Daoy (cell line): ENCODE results near the gene RGS7BP. TPM values are rescaled to one million over a fixed set of nuclear protein-coding genes. Genes with fewer than 3 reads are reported as not detected.

ENCODE experiments used
- DNase-seq: peaks from one replicate; pipeline ENCODE4 v3.0.0-alpha.2; 2015; ENCODE audit warnings: low read depth
- total RNA-seq: library from RNA; depleted of rRNA; stranded (reverse); fragments of >200 nt; shearing (Covaris generic); gene quantifications from 2 replicates; pipeline ENCODE4 v1.2.3, GENCODE V29; 2014; rRNA removed

Gene RGS7BP
- total RNA-seq, 1 experiment from 2014 or later = not detected

GRCh38 chr5:64632251-64632650, 126.4 kb downstream of the RGS7BP start:
- peak; percentile 3 for DNase-seq

DNA sequence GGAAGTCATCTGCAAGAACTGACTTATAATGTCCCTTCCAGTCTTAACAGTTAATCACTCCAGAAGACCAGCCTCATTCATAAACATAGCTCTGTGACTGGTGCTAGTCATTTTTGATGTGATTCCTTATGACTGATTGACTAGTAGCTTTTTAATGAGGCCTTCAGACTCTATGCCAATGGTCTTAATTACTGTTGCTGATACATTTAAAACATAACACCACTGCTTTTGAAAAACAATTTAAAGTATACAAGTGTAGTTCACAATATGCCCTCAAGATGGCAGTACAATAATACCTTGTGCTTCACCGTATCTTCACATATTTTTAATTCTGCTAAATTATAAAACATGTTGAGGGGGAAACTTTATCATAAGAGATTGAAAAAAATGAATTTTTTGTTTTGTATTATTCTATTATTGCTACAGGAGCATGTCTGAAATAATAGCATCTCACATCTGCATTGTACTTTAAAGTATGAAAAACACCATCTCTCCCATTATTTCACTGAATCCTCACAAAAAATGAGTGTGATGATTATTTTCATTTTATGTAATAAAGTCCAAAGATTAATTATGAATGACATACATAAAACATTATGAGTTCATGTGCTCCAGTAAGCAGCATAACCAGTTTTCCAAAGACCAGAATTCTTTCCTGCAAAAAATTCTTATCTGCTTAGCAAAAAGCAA, 129.3 kb downstream of the RGS7BP start:
- peak; percentile 15 for DNase-seq

DNA sequence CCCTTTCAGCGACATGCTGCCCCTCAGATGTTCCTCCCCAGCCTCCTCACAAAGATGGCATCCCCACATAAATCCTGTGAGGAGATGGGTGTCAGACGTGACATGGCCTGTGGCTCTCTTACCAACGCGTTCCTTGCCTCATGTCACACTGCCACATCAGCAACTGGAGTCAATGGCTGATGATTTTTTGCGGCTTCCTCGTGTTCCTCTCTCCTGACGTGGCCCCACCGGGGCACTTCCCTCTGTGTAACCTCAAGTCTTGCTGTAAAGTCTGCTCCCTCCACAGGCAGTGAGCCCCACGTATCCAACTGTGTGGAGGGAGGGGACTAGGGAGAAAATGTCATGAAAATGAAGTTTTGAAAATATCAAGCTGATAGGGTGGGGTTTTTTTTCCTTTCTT, 131.3 kb downstream of the RGS7BP start:
- DNase-seq = peak; percentile 12

DNA sequence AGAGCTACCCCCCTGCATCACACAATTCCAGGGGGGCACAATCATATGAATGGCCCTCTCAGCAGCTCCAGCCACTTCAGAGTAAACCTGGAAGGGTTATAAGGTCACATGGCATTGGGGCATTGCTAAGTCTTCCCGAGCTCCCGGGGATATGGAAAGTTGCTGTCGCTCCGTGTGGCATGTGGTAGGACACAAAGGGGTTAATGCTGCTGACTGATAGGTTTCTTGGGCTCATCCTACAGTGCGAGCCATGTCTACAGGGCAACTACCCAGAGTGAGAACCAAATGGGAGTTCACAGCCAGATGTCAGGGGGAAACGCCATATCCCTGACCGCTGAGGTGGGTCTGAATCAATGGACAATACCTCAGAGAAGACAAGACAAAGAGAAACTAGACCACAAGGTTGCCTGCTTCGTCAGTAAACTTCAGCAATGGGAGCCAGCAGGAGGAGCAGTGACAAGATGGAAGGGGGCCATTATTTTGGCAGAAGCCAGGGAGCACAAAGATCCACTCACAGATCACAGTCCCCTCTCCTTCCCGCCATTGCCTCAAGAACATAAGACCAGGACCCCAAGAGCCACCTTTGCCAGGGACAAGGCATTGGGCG, 132.1 kb downstream of the RGS7BP start:
- DNase-seq = no peak

DNA sequence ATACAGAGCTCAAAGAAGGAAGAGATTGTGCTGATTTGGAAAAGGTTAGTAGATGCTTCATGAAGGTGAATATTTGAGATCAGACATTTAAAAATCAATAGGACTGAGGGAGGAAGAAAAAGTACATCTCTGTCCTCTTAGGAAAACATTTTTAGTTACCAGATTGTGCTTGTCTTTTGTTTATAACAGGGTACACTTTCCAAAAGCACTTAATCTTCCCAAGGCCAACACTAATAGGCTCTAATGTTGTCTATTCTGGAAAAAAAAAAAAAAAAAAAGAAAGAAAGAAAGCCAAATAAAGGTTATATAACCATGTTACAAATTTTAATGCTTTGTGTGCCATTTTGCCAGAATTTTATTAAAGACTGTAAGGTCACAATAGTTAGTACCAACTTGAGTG, 139.0 kb downstream of the RGS7BP start:
- DNase-seq = no peak

- no peak for DNase-seq
Measured at GRCh38 chr5:64646169-64646568, 140.4 kb downstream of the RGS7BP start.

GRCh38 chr5:64649512-64649911, 143.7 kb downstream of the RGS7BP start:
- no peak for DNase-seq

GRCh38 chr5:64653766-64654560, 148.1 kb downstream of the RGS7BP start:
- DNase-seq = no peak

DNA sequence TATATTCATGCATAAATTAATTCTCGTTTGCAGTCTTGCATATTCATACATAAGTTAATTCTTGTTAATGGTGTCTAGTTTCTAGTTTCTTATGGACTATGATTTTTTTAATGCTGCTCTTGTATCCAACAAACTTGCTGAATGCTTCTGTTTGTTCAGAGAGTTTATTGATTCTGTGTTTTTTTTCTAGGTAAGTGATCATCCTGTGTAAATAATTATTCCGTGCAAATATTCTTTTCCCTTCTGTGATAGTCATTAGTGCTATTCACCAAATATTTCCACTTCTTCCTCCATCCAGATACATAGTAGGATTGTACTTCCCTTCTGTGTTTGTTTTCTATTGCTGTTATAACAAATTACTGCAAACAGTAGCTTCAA, 148.7 kb downstream of the RGS7BP start:
- DNase-seq = no peak

GRCh38 chr5:64655596-64655995, 149.8 kb downstream of the RGS7BP start:
- DNase-seq = no peak

DNA sequence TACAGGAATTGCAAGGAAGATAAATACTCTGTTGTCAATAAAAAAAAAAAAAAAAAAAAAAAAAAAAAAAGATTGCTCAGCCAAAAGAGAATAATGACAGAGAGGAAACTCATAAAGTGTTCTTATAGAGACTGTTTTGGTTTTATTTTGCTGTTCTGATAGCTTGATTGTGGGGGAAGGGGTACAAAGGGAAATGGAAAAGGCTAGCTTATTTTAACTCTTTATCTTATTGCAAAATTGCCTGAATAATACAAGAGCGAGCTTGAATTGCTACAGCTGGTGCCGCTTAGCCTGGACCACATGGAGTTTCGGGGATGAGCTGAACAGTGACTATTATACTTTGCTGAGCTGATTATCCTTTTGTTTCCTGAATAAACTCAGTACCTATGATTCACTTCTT, 153.5 kb downstream of the RGS7BP start:
- no peak for DNase-seq

Other genes starting within 250 kb of the RGS7BP start
- gene SHISAL2B, start 184.5 kb downstream of the RGS7BP start, total RNA-seq = not detected in 2 replicates